ENCODE results near the gene ATP1A1.

ATP1A1 gene

GRCh38 chr1:116440731-116441130 lies 67.7 kb downstream of the ATP1A1 start:
- no peak for DNase-seq (ENCODE audit: low read depth)

GRCh38 chr1:116445534-116445933 lies 72.5 kb downstream of the ATP1A1 start:
- DNase-seq (ENCODE audit: low read depth), result no peak

DNA sequence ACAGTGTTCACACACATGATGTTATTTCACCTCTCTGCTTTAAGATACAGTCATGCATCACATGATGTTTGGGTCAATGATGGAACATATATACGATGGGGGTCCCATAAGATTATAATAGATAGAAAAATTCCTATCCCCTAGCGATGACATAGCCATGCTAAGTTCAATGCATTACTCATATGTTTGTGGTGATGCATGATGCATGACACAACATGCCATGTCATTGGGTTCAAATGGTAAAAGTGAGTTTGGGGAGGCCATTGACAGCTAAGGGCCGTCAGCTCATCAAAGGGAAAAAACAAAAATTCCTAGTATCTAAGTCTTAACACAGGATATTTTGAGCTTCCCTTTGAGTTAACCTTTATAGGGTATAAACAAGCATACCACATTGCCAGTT lies 73.6 kb downstream of the ATP1A1 start:
- DNase-seq (ENCODE audit: low read depth), result no peak

DNA sequence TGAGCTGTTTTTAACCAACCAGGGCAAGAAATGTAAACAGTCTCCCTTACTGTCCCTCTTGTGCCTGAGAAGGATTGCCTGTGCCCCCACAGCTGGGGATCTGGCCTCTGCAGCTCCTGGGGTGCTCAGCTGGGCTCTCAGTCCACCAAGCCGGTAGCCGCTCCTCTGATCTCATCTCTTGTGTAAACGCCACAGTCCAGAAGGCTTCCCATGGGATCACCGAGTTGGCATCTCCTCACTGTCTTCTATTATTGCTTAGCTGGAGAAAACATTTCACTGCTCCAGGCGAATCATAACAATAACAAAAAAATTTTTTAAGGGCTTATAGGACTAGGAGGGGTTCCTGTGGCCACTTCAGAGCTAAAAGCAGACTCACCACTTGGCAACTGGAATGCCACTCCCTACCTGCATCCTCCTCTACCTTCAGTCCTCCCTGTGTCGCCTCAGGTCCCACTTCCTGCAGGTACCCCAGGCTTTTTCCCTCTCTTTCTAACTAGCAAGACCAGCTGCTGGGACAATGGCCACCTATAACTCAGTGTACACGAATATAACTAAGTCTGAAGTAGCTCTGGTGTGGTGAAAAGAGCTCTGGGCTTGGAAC lies 75.8 kb downstream of the ATP1A1 start:
- DNase-seq (ENCODE audit: low read depth), result no peak

DNA sequence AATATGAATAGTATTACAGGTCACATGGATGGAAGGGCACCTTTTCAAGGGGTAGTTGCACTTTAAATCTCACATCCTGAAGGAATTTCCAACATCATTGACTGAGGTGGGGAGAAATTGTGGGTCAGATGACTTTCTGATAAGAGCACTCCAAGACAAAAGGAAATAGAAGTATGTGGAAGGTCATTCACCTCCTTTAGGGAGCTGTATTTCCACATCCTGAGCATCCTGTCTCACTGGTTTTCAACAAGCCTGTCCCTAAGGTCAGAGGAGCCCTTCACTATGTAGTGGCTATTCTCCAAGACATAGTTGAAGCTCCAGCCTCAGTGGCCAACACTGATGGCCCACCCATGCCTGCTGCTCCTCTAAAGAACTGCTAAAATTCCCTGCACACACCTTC lies 76.5 kb downstream of the ATP1A1 start:
- no peak for DNase-seq (ENCODE audit: low read depth)

- no peak for DNase-seq (ENCODE audit: low read depth)
Measured at GRCh38 chr1:116451702-116452101, 78.7 kb downstream of the ATP1A1 start.

DNA sequence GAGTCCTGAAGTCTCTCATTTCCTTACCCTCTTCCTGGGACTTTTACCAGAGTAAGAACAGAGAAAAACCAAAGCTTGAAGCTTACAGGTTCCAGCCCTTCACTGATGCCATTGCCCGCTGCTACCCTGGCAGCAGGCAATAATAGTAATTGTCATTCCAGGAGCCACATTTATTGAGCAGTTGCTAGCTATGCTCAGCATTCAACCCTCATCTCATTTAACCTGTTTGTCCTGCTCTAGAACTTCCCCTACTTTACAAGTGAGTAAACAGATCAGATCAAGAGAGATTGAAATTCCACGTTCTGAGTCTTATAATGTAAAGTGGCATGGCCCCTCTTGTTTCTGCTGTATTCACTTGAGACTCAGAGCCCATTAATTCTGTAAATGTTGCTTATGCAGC lies 80.4 kb downstream of the ATP1A1 start:
- no peak for DNase-seq (ENCODE audit: low read depth)

DNA sequence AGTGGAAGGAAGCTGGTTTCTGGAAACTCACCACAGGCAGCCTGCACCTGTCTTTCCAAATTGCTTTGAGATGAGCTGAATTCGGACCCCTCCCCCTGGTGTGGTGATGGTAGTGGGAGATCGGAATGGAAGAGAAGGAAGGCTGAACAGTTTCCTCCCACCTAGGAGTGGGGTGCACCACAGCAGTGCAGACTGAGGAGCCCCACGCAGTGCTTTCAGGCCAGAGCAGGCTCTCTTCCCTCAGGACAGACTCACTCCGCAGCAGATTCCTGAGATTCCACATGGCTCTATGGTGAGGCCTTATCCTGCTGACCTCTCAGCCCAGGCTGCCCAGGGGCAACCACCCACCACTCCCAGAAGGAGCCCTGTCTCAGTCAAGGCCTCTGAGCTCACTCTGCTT lies 80.9 kb downstream of the ATP1A1 start:
- no peak for DNase-seq (ENCODE audit: low read depth)

Data from activated T-helper 1 cell treated with Interleukin-2 at 50 U/mL for 16 hours (primary cell).